ENCODE data around the gene RAD51B.

DNA sequence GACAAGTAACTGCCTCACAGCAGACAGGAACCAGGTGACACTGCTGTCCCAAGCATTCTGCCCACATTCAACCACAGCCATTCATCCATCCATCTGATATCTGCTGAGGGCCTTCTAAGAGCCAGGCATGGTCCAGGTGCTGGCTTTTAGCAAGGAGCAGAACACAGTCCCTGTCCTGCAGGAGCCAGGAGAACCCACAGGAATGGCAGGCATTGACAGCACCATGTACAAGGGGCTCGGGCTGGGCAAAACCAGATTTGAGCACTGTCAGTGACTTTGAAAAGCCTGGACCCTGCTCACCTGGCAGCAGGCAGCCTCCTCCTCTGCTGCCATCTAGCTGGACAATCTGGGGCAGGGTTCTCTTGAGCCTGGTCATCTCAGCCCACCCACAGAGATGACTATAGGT is 836.3 kb downstream of the RAD51B start:
- TF ChIP-seq POLR2AphosphoS5 (IDR thresholded peaks at IDR 0.05; ENCODE audit: low read depth, low read length) (no peak), POLR2A (IDR thresholded peaks at IDR 0.05; ENCODE audit: low read depth, low read length) (no peak), POU2F2 (IDR thresholded peaks at IDR 0.05; ENCODE audit: low read depth, low read length) (no peak), TAF1 (IDR thresholded peaks at IDR 0.05; ENCODE audit: low read depth, low read length) (no peak), SPI1 (IDR thresholded peaks at IDR 0.05; ENCODE audit: low read depth, low read length) (no peak), PAX5 (IDR thresholded peaks at IDR 0.05; ENCODE audit: insufficient read depth, low read length, severe bottlenecking) (no peak)

All from GM12891 (cell line).